Glomerular visceral epithelial cell (primary cell): ENCODE measurements around the gene CEP112.

ENCODE experiments used
- DNase-seq: peaks from one replicate; pipeline ENCODE4 v3.0.0-alpha.2; 2016; ENCODE audit errors: extremely low spot score

The CEP112 gene

GRCh38 chr17:65988451-65988850, 203.5 kb downstream of the CEP112 start:
- no peak for DNase-seq

GRCh38 chr17:65987988-65988387, 203.9 kb downstream of the CEP112 start:
- DNase-seq, result peak; percentile 21

DNA sequence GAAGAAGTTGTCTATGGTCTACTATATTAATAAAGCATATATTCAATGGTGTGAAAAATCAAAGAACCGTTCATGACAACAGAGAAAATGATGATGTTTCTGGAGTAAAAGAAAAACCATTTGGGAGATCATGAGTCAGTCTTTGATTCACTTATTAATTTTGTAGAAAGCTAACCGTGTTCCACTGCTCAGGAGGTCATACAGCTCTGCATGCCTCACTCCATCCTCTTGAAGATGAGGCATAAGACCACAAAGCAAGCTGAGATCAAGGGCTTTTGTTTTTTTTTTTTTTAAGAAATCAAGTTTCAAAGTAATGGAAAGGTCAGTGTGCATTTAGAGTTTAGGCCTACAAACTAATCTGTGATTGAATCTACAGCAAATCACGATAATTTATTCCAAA, 206.4 kb downstream of the CEP112 start:
- no peak for DNase-seq

- no peak for DNase-seq
These were observed 207.6 kb downstream of the CEP112 start for GRCh38 chr17:65984299-65984698.

DNA sequence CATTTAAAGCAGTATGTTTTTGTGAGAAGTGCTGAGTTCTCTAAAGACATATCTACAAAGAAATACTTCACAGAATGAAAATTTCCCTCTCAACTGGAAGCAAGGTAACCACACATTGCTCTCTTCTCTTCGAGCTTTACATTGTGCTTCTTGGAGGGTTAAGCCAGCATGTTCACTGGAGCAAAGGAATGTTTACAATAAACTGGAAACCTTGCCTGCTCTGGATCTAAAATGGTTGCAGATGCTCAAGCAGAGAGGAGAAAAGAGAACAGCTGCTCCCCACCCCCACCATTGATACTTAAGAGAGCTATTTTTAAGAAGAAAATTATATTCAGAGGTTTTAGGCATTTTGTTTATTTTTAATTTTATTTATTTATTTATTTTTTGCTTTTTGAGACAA, 213.1 kb downstream of the CEP112 start:
- DNase-seq, result no peak

DNA sequence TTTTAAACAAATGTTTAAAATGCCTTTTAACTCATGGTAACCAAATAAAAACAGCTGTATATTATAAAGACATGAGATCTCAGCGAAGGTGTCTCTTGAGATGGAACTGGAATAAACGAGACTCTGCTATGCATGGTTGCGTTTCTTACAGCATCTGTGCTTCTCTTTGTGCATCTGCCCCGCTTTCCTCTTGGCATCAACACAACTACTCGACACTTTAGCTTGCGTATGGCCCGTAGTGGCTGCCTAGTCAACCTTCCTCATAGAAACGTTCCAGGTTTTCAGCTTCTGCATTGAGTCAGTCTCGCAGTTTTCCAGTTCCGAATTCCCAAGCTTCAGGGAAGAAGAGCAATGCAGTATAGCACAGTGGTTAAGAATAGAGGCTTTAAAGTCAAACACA, 214.9 kb downstream of the CEP112 start:
- no peak for DNase-seq

DNA sequence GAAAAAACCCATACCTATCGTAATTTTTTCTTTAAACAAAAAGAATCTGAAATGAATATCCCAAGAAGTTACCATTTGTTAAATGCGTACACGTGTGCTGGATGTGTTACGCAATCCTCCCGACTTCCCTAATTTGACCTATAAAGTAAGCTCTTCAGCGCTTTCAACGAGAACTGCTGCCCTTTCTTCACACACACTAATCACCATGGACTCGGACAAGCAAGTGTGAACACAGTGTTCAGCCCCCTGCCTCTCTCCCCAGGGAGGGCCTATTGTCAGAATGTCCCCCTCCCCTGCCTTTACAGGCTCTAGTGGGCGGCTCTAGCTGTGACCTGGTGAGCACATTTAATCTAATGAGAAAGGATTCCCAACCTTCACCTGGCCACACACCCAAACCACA, 216.1 kb downstream of the CEP112 start:
- DNase-seq, result no peak

GRCh38 chr17:65973237-65973636, 218.7 kb downstream of the CEP112 start:
- DNase-seq, result no peak

DNA sequence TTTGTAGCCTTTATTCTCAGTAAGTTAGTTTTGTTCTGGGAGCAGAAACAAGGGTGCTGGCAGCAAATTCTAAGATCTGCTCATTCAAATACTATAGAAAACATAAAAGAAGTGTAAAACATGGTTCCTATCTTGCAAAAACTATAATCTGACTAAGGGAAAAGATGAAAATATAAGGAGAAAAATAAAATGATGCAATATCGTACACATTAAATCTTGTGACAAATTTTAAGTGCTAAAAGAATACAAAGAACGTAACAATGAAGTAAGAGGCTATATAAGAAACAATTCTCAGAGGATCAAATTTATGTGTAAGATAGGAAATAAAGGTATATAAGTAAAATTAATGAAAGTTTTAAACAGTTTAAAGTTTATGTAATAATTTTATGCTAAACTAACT, 224.6 kb downstream of the CEP112 start:
- DNase-seq, result no peak

DNA sequence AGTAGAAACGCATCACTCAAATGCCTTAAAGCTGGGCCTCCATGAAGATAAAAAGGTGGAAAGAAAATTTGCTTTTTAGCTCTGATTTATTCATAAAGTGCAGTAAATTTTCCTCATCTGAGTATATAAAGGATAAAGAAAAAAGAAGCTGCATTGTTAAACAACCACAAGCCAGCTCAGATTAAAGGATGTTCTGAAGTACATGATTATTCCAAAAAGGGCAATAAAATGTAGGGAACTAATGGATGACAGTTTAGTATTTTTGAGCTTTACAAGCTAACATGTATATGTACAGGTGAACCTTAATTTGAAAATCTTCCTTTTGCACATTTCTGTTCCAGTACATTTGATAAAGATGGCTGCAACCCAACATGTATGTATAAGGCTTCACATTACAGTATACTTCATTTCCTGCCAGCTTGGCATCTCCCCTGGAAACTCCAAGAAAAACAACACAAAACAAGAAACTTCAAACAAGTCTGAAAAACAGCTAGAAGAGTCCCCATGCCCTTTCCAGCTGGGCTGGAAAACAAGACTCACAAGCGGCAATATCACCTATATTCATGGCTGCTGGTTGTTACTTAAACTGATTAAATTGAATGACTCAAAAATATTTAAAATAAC, 225.7 kb downstream of the CEP112 start:
- DNase-seq, result no peak

GRCh38 chr17:65963179-65963578, 228.8 kb downstream of the CEP112 start:
- DNase-seq, result no peak

DNA sequence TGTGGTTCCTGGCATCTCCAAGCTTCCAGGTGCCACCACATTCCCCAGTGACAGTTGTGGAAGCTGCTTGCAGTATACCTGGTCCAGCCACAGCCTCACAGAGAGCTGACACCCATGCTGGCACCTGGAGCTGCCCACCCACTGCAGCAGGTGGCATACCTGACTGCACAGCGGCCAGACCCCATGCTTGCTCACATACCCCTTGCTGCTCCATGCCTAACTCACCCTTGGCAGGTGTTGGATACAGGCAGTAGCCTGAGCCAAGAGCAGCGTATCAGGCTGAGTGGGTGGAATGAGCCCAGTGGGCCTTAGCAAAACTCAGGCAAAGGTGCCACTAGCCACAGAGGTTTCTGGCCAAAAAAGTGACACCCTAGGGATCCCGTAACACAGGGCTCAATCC, 232.3 kb downstream of the CEP112 start:
- DNase-seq, result no peak

DNA sequence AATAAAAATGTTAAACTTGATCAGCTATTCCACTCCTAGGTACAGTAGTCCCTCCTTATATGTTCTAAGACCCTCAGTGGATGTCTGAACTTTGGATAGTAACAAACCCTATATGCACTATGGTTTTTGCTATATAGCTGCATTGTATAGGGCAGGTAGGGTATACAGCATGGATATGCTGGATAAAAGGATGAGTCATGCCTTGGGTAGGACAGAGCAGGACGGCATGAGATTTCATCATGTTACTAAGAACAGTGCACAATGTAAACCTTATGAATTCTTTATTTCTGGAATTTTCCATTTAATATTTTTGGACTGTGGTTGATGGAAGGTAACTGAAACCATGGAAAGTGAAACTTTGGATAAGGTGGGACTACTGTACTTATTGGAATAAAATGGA, 235.1 kb downstream of the CEP112 start:
- DNase-seq, result no peak

GRCh38 chr17:65954148-65954449, 237.8 kb downstream of the CEP112 start:
- no peak for DNase-seq

GRCh38 chr17:65953316-65954147, 238.4 kb downstream of the CEP112 start:
- DNase-seq, result no peak

DNA sequence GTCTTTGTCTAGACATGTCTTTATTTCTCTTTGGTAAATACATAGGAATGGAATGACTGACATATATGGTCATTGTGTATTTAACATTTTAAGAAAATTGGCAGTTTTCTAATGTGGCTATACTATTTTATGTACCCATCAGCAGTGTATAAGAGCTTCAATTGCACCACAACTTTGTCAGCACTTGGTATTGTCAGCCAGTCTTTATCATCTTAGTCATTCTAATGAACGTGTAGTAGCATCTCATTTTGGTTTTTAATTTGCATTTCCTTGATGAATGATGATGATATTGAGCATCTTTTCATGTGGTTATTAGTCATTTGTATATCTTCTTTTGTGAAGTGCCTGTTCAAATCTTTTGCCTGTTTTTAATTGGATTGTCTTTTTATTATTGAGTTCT, 239.3 kb downstream of the CEP112 start:
- no peak for DNase-seq

DNA sequence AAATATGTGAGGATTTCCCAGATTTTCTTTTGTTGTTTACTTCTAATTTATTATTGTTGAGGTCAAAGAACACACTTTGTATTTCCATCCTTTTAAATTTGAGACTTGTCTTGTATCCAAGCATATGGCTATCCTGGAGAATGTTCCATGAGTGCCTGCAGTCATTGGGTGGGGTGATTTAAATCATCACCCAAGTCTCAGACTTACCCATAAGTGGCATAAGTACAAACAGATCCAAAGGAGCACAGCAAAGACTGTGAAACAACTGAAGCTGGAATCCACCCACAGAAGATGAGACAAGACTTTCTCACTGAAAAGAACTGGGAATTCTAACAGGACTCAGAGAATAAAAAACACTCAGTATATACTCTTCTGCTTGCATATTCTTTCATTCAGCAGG, 239.9 kb downstream of the CEP112 start:
- DNase-seq, result no peak

GRCh38 chr17:65947831-65948230, 244.1 kb downstream of the CEP112 start:
- DNase-seq, result no peak

- DNase-seq, result no peak
These were observed 249.3 kb downstream of the CEP112 start for GRCh38 chr17:65942592-65942991.

DNA sequence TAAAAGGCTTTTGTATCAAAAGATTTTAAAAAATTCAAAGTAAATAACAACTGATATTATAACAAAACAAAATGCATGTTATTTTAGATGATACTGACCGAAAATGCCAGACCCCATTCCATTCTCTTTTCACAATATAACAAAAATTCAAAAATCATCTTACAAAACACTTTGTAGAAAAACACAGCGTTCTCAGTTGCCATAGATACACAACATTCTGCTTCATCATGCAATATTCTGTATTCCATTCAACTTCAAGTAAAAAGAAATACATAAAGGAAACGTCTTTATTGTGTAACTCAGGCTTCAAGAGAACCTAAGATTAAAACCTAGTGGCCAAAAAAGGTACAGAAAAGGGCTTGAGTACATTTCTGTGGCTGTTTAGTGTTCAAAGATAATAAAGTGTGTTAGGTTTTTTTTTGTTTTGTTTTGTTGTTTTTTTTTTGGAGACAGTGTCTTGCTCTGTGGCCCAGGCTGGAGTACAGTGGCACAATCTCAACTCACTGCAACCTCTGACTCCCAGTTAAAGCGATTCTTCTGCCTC, 250.5 kb downstream of the CEP112 start:
- DNase-seq, result no peak

DNA sequence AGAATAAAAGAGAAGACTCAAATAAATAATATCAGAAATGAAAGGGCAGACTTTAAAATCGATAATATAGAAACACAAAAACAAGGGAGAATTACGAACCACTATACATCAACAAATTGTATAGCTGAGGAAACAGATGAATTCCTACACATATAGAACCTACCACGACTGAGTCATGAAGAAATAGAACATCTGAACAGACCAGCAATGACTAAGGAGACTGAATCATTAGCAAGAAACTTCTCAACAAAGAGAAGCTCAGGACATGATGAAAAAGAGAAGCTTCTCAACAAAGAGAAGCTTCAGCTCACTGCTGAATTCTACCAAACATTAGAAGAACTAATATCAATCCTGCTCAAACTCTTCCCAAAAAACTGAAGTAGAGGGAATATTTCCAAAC, 255.9 kb downstream of the CEP112 start:
- DNase-seq, result no peak

GRCh38 chr17:65933290-65933689, 258.6 kb downstream of the CEP112 start:
- no peak for DNase-seq
